WTC11 (cell line): ENCODE results near the gene DDX55. TPM values are rescaled to one million over a fixed set of nuclear protein-coding genes. Genes with fewer than 3 reads are reported as not detected.

Source experiments
- ATAC-seq: fragments of 200-7000 bp; cut with Tn5 transposase; 2 replicates; pipeline ENCODE4 v1.10.0; 2021; ENCODE audit warnings: mild to moderate bottlenecking, moderate library complexity
- CTCF ChIA-PET: fragments of 300-600 bp; sonication (Branson Sonifier 250); formaldehyde crosslinking; loops from one replicate; lab custom pipeline; 2021; ENCODE audit warnings: antibody characterized with exemption; lab: Charles Lee
- POLR2A ChIA-PET: fragments of 350-600 bp; sonication (Branson Sonifier 250); formaldehyde crosslinking; loops from one replicate; lab custom pipeline; 2021; ENCODE audit warnings: antibody characterized with exemption; lab: Charles Lee
- DNase-seq: peaks from one replicate; pipeline ENCODE4 v3.0.0; 2021; ENCODE audit warnings: low spot score
- H3K27ac Mint-ChIP-seq: 2 replicates; pipeline ENCODE4 v1.8.0; 2021; ENCODE audit warnings: mixed read lengths
- H3K27me3 Mint-ChIP-seq: 2 replicates; pipeline ENCODE4 v1.8.0; 2021; ENCODE audit warnings: low read depth, mild to moderate bottlenecking, moderate library complexity, mixed read lengths
- H3K36me3 Mint-ChIP-seq: 2 replicates; pipeline ENCODE4 v1.8.0; 2021; ENCODE audit warnings: mixed read lengths
- H3K4me1 Mint-ChIP-seq: 2 replicates; pipeline ENCODE4 v1.8.0; 2022; ENCODE audit warnings: mixed read lengths
- H3K4me3 Mint-ChIP-seq: 2 replicates; pipeline ENCODE4 v1.8.0; 2021; ENCODE audit warnings: mild to moderate bottlenecking, moderate library complexity, mixed read lengths
- H3K9me3 Mint-ChIP-seq: 2 replicates; pipeline ENCODE4 v1.8.0; 2021; ENCODE audit warnings: mixed read lengths
- AFF4 ChIP-seq: sonication (generic); formaldehyde crosslinking; IDR thresholded peaks from 2 replicates; pipeline ENCODE4 v1.8.1; 2023; ENCODE audit warnings: mild to moderate bottlenecking, missing genetic modification reagents, borderline replicate concordance
- ATF2 ChIP-seq: sonication (generic); formaldehyde crosslinking; IDR thresholded peaks from 2 replicates; pipeline ENCODE4 v1.8.1; 2022; ENCODE audit warnings: low read depth, missing genetic modification reagents, borderline replicate concordance
- CREM ChIP-seq: sonication (generic); formaldehyde crosslinking; IDR thresholded peaks from 2 replicates; pipeline ENCODE4 v1.8.1; 2022; ENCODE audit warnings: mild to moderate bottlenecking, missing genetic modification reagents, moderate library complexity
- ELF4 ChIP-seq: sonication (generic); formaldehyde crosslinking; IDR thresholded peaks from 2 replicates; pipeline ENCODE4 v1.8.1; 2022; ENCODE audit warnings: low read depth, mild to moderate bottlenecking, moderate library complexity, missing genetic modification reagents
- EMX1 ChIP-seq: fragments of 250-450 bp; sonication (Bioruptor Pico); IDR thresholded peaks from 2 replicates; pipeline ENCODE4 v1.8.0; 2021; ENCODE audit warnings: mild to moderate bottlenecking
- GABPB1 ChIP-seq: sonication (generic); formaldehyde crosslinking; IDR thresholded peaks from 2 replicates; pipeline ENCODE4 v1.8.1; 2023; ENCODE audit warnings: mild to moderate bottlenecking, missing genetic modification reagents
- HMGXB4 ChIP-seq: sonication (generic); formaldehyde crosslinking; IDR thresholded peaks from 2 replicates; pipeline ENCODE4 v1.8.1; 2023; ENCODE audit warnings: mild to moderate bottlenecking, moderate library complexity, missing genetic modification reagents
- IRF2 ChIP-seq: sonication (generic); formaldehyde crosslinking; IDR thresholded peaks from 2 replicates; pipeline ENCODE4 v1.8.0; 2022; ENCODE audit warnings: low read depth, missing genetic modification reagents, borderline replicate concordance
- MXD4 ChIP-seq: fragments of 250-450 bp; sonication (Bioruptor Pico); IDR thresholded peaks from 2 replicates; pipeline ENCODE4 v1.8.0; 2021; ENCODE audit warnings: mild to moderate bottlenecking, moderate library complexity, borderline replicate concordance
- NFYB ChIP-seq: sonication (generic); formaldehyde crosslinking; conservative IDR thresholded peaks from 2 replicates; pipeline ENCODE4 v1.8.0; 2022; ENCODE audit warnings: low read depth, missing genetic modification reagents
- NR1H2 ChIP-seq: sonication (generic); formaldehyde crosslinking; IDR thresholded peaks from 2 replicates; pipeline ENCODE4 v1.9.0; 2021; ENCODE audit warnings: mild to moderate bottlenecking, moderate library complexity, missing genetic modification reagents
- RORB ChIP-seq: fragments of 250-450 bp; sonication (Bioruptor Pico); IDR thresholded peaks from 2 replicates; pipeline ENCODE4 v1.9.0; 2021; ENCODE audit warnings: mild to moderate bottlenecking
- TCF7 ChIP-seq: sonication (generic); formaldehyde crosslinking; IDR thresholded peaks from 2 replicates; pipeline ENCODE4 v1.8.0; 2022; ENCODE audit warnings: mild to moderate bottlenecking, low read depth, missing genetic modification reagents, moderate library complexity
- ZBTB21 ChIP-seq: sonication (generic); formaldehyde crosslinking; IDR thresholded peaks from 2 replicates; pipeline ENCODE4 v1.8.1; 2023; ENCODE audit warnings: mild to moderate bottlenecking, missing genetic modification reagents, borderline replicate concordance
- ZNF121 ChIP-seq: sonication (generic); formaldehyde crosslinking; IDR thresholded peaks from 2 replicates; pipeline ENCODE4 v1.8.0; 2023; ENCODE audit warnings: missing genetic modification reagents
- ZNF219 ChIP-seq: sonication (generic); formaldehyde crosslinking; IDR thresholded peaks from 2 replicates; pipeline ENCODE4 v1.8.0; 2023; ENCODE audit warnings: missing genetic modification reagents, mild to moderate bottlenecking, borderline replicate concordance
- total RNA-seq: library from RNA; stranded (reverse); gene quantifications from 3 replicates; pipeline ENCODE4 v1.2.3, GENCODE V29; 2021
- TF ChIP-seq, protein P1 (sequence below): sonication (generic); formaldehyde crosslinking; IDR thresholded peaks from 2 replicates; pipeline ENCODE4 v1.8.1; 2023; ENCODE audit warnings: mild to moderate bottlenecking, missing genetic modification reagents, moderate library complexity
- TF ChIP-seq, protein P2 (sequence below): sonication (generic); formaldehyde crosslinking; IDR thresholded peaks from 2 replicates; pipeline ENCODE4 v1.8.0; 2022; ENCODE audit warnings: mild to moderate bottlenecking, missing genetic modification reagents
- TF ChIP-seq, protein P3 (sequence below): sonication (generic); formaldehyde crosslinking; IDR thresholded peaks from 2 replicates; pipeline ENCODE4 v1.8.0; 2022; ENCODE audit warnings: mild to moderate bottlenecking, missing genetic modification reagents

The DDX55 gene
- total RNA-seq, 1 experiment from 2014 or later = 44.2 TPM

- CTCF ChIA-PET = interaction anchor here (0.6 to 1.4 kb wide), 3 partner anchors 11 to 765 kb away, joined by 3 to 5 read pairs (median 3); no protein-coding TSS in a partner anchor
- no peak overlapping the region for H3K4me3 Mint-ChIP-seq
- no peak overlapping the region for H3K27ac Mint-ChIP-seq
- ATAC-seq (no peak), DNase-seq (no peak)
- H3K27me3 Mint-ChIP-seq = no peaks in the 10 kb centered on the region; the same call in 1 of the 2 replicates
- TF ChIP-seq NFYB (CRISPR knock-in tag) (no peak), ATF2 (CRISPR knock-in tag) (no peak), EMX1 (CRISPR knock-in tag) (no peak)
- POLR2A ChIA-PET = no interaction called here
- no peaks in the 10 kb centered on the region for H3K4me1 Mint-ChIP-seq
- H3K36me3 Mint-ChIP-seq = no peaks in the 10 kb centered on the region
- peaks cover 3% of the 10 kb centered on the region; the same call in 1 of the 2 replicates for H3K9me3 Mint-ChIP-seq
Measured at GRCh38 chr12:123559468-123559867, 42.4 kb upstream of the DDX55 start.

- peak overlapping the region; percentile 51 for H3K27ac Mint-ChIP-seq
- H3K36me3 Mint-ChIP-seq = no peaks in the 10 kb centered on the region
- peak; percentile 32 for DNase-seq
- peaks cover 12% of the 10 kb centered on the region for H3K4me1 Mint-ChIP-seq
- ChIA-PET POLR2A (interaction anchor here (0.6 to 1.2 kb wide), 2 partner anchors 31 to 1370 kb away, joined by 3 read pairs; partner anchors contain the start of gene DDX55), CTCF (interaction anchor here (0.5 to 1.6 kb wide), 7 partner anchors 11 to 711 kb away, joined by 3 to 14 read pairs (median 4); no protein-coding TSS in a partner anchor)
- H3K4me3 Mint-ChIP-seq = peak overlapping the region; percentile 49
- peak; percentile 88 for ATAC-seq
- peaks cover 10% of the 10 kb centered on the region for H3K27me3 Mint-ChIP-seq
- TF ChIP-seq, protein P1, sequence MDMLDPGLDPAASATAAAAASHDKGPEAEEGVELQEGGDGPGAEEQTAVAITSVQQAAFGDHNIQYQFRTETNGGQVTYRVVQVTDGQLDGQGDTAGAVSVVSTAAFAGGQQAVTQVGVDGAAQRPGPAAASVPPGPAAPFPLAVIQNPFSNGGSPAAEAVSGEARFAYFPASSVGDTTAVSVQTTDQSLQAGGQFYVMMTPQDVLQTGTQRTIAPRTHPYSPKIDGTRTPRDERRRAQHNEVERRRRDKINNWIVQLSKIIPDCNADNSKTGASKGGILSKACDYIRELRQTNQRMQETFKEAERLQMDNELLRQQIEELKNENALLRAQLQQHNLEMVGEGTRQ (CRISPR knock-in tag) = peak; percentile 95
- TF ChIP-seq IRF2 = no peak
- TF ChIP-seq, protein P2, sequence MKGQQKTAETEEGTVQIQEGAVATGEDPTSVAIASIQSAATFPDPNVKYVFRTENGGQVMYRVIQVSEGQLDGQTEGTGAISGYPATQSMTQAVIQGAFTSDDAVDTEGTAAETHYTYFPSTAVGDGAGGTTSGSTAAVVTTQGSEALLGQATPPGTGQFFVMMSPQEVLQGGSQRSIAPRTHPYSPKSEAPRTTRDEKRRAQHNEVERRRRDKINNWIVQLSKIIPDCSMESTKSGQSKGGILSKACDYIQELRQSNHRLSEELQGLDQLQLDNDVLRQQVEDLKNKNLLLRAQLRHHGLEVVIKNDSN (CRISPR knock-in tag) = peak; percentile 95
- no peak for TF ChIP-seq ZNF121 (CRISPR knock-in tag)
- TF ChIP-seq AFF4 (CRISPR knock-in tag) = no peak
- no peak for TF ChIP-seq RORB (CRISPR knock-in tag)
- no peak for TF ChIP-seq ELF4 (CRISPR knock-in tag)
- TF ChIP-seq NR1H2 (CRISPR knock-in tag) = no peak
- no peak for TF ChIP-seq CREM (CRISPR knock-in tag)
- H3K9me3 Mint-ChIP-seq = peaks cover 9% of the 10 kb centered on the region
Measured at GRCh38 chr12:123571343-123571813, 30.5 kb upstream of the DDX55 start.

GRCh38 chr12:123572391-123572790 lies 29.5 kb upstream of the DDX55 start:
- DNase-seq (no peak), ATAC-seq (no peak)
- H3K27ac Mint-ChIP-seq = no peak overlapping the region
- H3K9me3 Mint-ChIP-seq = peaks cover 12% of the 10 kb centered on the region
- peaks cover 12% of the 10 kb centered on the region for H3K4me1 Mint-ChIP-seq
- ChIA-PET CTCF (interaction anchor here (1.6 kb wide), 1 partner anchor 9 kb away, joined by 4 read pairs; no protein-coding TSS in a partner anchor), POLR2A (no interaction called here)
- no peaks in the 10 kb centered on the region for H3K36me3 Mint-ChIP-seq
- no peak overlapping the region for H3K4me3 Mint-ChIP-seq
- peaks cover 10% of the 10 kb centered on the region for H3K27me3 Mint-ChIP-seq
- no peak for TF ChIP-seq ELF4 (CRISPR knock-in tag)
- no peak for TF ChIP-seq ZNF219 (CRISPR knock-in tag)
- no peak for TF ChIP-seq TCF7 (CRISPR knock-in tag)
- TF ChIP-seq ZBTB21 (CRISPR knock-in tag) = no peak
- TF ChIP-seq GABPB1 (CRISPR knock-in tag) = no peak
- no peak for TF ChIP-seq HMGXB4 (CRISPR knock-in tag)
- TF ChIP-seq, protein P3, sequence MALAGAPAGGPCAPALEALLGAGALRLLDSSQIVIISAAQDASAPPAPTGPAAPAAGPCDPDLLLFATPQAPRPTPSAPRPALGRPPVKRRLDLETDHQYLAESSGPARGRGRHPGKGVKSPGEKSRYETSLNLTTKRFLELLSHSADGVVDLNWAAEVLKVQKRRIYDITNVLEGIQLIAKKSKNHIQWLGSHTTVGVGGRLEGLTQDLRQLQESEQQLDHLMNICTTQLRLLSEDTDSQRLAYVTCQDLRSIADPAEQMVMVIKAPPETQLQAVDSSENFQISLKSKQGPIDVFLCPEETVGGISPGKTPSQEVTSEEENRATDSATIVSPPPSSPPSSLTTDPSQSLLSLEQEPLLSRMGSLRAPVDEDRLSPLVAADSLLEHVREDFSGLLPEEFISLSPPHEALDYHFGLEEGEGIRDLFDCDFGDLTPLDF (CRISPR knock-in tag) = no peak
- TF ChIP-seq MXD4 (CRISPR knock-in tag) = no peak
